ENCODE measurements around the gene PEX6.

DNA sequence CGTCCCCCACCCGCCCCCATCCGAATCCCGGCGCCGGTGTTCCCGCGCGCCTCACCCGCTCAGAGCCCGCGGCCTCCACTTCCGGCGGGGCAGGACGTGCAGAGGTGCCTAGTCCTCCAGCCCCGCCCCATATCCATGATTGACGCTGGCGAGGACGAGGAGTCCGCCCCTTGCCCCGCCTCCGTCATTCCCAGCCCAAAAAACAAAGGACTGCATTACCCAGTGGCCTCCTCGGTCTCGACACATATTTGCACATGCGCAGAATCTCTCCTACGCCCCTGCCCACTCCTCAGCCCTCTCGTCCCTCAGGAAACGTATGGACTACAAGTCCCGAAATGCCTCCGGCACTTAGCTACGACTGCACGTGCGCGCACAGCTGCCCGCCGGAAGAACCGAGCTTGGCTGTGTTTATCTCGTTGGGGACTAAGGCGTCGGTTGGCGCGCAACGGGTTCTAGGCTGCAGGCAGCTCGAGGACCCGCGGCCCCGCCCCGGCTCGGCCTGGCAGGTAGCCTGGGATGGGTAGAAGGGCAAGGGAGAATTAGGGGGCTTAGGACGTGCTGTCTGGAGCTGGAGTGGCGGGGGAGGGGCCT lies 35.0 kb upstream of the PEX6 start, which contains the start of the genes KLHDC3 and MEA1:
- TF ChIP-seq EZH2 (IDR thresholded peaks at IDR 0.05; ENCODE audit: low read depth) = no peak
- TF ChIP-seq, protein P1, sequence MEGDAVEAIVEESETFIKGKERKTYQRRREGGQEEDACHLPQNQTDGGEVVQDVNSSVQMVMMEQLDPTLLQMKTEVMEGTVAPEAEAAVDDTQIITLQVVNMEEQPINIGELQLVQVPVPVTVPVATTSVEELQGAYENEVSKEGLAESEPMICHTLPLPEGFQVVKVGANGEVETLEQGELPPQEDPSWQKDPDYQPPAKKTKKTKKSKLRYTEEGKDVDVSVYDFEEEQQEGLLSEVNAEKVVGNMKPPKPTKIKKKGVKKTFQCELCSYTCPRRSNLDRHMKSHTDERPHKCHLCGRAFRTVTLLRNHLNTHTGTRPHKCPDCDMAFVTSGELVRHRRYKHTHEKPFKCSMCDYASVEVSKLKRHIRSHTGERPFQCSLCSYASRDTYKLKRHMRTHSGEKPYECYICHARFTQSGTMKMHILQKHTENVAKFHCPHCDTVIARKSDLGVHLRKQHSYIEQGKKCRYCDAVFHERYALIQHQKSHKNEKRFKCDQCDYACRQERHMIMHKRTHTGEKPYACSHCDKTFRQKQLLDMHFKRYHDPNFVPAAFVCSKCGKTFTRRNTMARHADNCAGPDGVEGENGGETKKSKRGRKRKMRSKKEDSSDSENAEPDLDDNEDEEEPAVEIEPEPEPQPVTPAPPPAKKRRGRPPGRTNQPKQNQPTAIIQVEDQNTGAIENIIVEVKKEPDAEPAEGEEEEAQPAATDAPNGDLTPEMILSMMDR (conservative IDR thresholded peaks at IDR 0.05) = no peak

All from PC-9 (cell line).